Kidney (tissue), 14 donors: ENCODE data around the gene VKORC1. TPM values are rescaled to one million over a fixed set of nuclear protein-coding genes. Genes with fewer than 3 reads are reported as not detected.

Source experiments
- DNase-seq, 5 donors: peaks; one replicate each; pipeline ENCODE4 v3.0.0-alpha.2; 2013 to 2020
- FAIRE-seq: peaks from 2 replicates; lab custom pipeline; 2012; peaks lifted over from hg19 to GRCh38; lab: Jason Lieb, UNC
- H3K27ac ChIP-seq, 2 donors: one replicate each; pipeline ENCODE4 v1.7.0; 2013; ENCODE audit warnings: low read depth in 2 of 2, low read length in 2 of 2, inconsistent platforms in 1 of 2
- H3K27me3 ChIP-seq: one replicate; pipeline ENCODE4 v1.7.1; 2013; ENCODE audit warnings: low read length, inconsistent platforms; ENCODE audit not compliant: control insufficient read depth, insufficient read depth
- H3K36me3 ChIP-seq, 3 donors: one replicate each; pipeline versions ENCODE4 v1.7.0 to v1.7.1; 2013; ENCODE audit warnings: low read length in 3 of 3, control low read depth in 1 of 3, inconsistent platforms in 1 of 3; ENCODE audit not compliant: insufficient read depth in 3 of 3, control insufficient read depth in 2 of 3
- H3K4me1 ChIP-seq, 3 donors: one replicate each; pipeline versions ENCODE4 v1.7.0 to v1.7.1; 2013; ENCODE audit warnings: low read length in 3 of 3, inconsistent platforms in 1 of 3, low read depth in 1 of 3; ENCODE audit not compliant: control insufficient read depth in 2 of 3, insufficient read depth in 2 of 3
- H3K4me3 ChIP-seq, 3 donors: one replicate each; pipeline versions ENCODE4 v1.7.0 to v1.8.1; 2013; ENCODE audit warnings: low read length in 3 of 3, control low read depth in 1 of 3, inconsistent platforms in 1 of 3
- H3K9ac ChIP-seq, 3 donors: one replicate each; pipeline versions ENCODE4 v1.7.0 to v1.7.1; 2013; ENCODE audit warnings: low read length in 3 of 3, control low read depth in 1 of 3, inconsistent platforms in 1 of 3
- H3K9me3 ChIP-seq, 3 donors: one replicate each; pipeline versions ENCODE4 v1.7.0 to v1.7.1; 2013; ENCODE audit warnings: low read length in 3 of 3, control low read depth in 1 of 3, inconsistent platforms in 1 of 3; ENCODE audit not compliant: control insufficient read depth in 2 of 3, insufficient read depth in 1 of 3
- CTCF ChIP-seq: IDR thresholded peaks from 3 replicates; pipeline ENCODE4 v1.5.1; 2012; ENCODE audit warnings: mild to moderate bottlenecking, moderate library complexity, borderline replicate concordance; ENCODE audit not compliant: insufficient read depth; ENCODE audit errors: extremely low read depth
- intact Hi-C: fragments of 100-400 bp; cut with DNase I; formaldehyde crosslinking; loops from one replicate; pipeline ENCODE4 v1.11.1; 2022
- polyA plus RNA-seq: library from polyadenylated mRNA; stranded (reverse); fragments of 350-450 nt; fragmentation: Illumina TruSeq; extraction: RNeasy Lipid Tissue Mini Kit (QIAGEN cat#74804); gene quantifications from one replicate; pipeline ENCODE4 v1.2.3, GENCODE V29; 2014; ENCODE audit warnings: low read depth, low replicate concordance; ENCODE audit not compliant: insufficient read depth
- total RNA-seq: library from RNA; stranded (reverse); fragmentation: NEBNext Ultra II Directional; extraction: Animal tissue kit (Norgen Biotek cat#: 25700); gene quantifications from one replicate; pipeline ENCODE4 v1.2.1, GENCODE V29; 2021
- donor health status: control.
- donor health status: control.
- donor health status: control.
- donor health status: control.
- donor health status: control.
- donor health status: DM: yes; HTN: yes; CAD: no.
- donor health status: Normal renal cell carcinoma (clear cell type).

Gene VKORC1
- total and polyA plus RNA-seq, 2 donors from 2014 or later, result 84.7 to 209 TPM

- H3K27me3 ChIP-seq, result no peaks in the 10 kb centered on the region
- peaks cover 4 to 25% (median 20%) of the 10 kb centered on the region in 3 donors for H3K36me3 ChIP-seq
- DNase-seq (no peak), FAIRE-seq (no peak)
- TF ChIP-seq CTCF, result no peak
- H3K9me3 ChIP-seq, result no peaks in the 10 kb centered on the region
- peaks cover 0 to 20% (median 4%) of the 10 kb centered on the region in 3 donors for H3K4me1 ChIP-seq
- intact Hi-C loops, result no loop called here
- H3K27ac ChIP-seq, result no peak overlapping the region
- H3K9ac ChIP-seq, result no peak overlapping the region
- no peak overlapping the region for H3K4me3 ChIP-seq
Observed at GRCh38 chr16:31076319-31076718, 18.3 kb downstream of the VKORC1 start.

- intact Hi-C loops, result no loop called here
- Histone ChIP-seq H3K36me3 (peaks cover 0 to 25% (median 17%) of the 10 kb centered on the region in 3 donors), H3K27me3 (no peaks in the 10 kb centered on the region), H3K9ac (peak overlapping the region; percentile 78 to 98 (median 86)), H3K27ac (peak overlapping the region in 1 of 2 donors; percentile 86), H3K9me3 (no peaks in the 10 kb centered on the region), H3K4me3 (peak overlapping the region; percentile 90 to 99 (median 96)), H3K4me1 (peaks cover 0 to 20% (median 4%) of the 10 kb centered on the region in 3 donors)
- FAIRE-seq, result no peak
- DNase-seq, result no peak
- TF ChIP-seq CTCF, result no peak
Observed at GRCh38 chr16:31074814-31075183, 19.8 kb downstream of the VKORC1 start.

- peak within 1 kb of the TSS; percentile 90 to 99 (median 96) for H3K4me3 ChIP-seq
- DNase-seq, result peak; percentile 98 to 100 (median 99)
- peak; percentile 47 for FAIRE-seq
- H3K4me1 ChIP-seq, result peaks cover 0 to 20% (median 4%) of the 10 kb centered on the region in 3 donors
- no peaks in the 10 kb centered on the region for H3K9me3 ChIP-seq
- no peaks in the 10 kb centered on the region for H3K27me3 ChIP-seq
- peak within 1 kb of the TSS; percentile 80 to 86 for H3K27ac ChIP-seq
- no peak for TF ChIP-seq CTCF
- peaks cover 0 to 20% (median 15%) of the 10 kb centered on the region in 3 donors for H3K36me3 ChIP-seq
- intact Hi-C loops, result no loop called here
- H3K9ac ChIP-seq, result peak within 1 kb of the TSS; percentile 78 to 98 (median 86)
Observed at GRCh38 chr16:31073970-31074813, 20.4 kb downstream of the VKORC1 start, which contains the start of the genes ZNF646 and ZNF668. Gene ZNF646 (plus strand): TSS chr16:31074422. CDS start chr16:31076325, 1,903 bp downstream. Gene ZNF668 (minus strand): TSS chr16:31074240. CDS start chr16:31064459, 9,781 bp downstream.
